SH-SY5Y (cell line): Measurements from ENCODE around the gene HSF4.

Experiments
- GATA2 ChIP-seq: IDR thresholded peaks from 2 replicates; pipeline ENCODE4 v1.6.1; 2011; ENCODE audit warnings: mild to moderate bottlenecking, low read depth, low read length
- GATA3 ChIP-seq: IDR thresholded peaks from 2 replicates; pipeline ENCODE4 v1.6.1; 2011; ENCODE audit warnings: low read depth, mild to moderate bottlenecking, low read length, moderate library complexity

DNA sequence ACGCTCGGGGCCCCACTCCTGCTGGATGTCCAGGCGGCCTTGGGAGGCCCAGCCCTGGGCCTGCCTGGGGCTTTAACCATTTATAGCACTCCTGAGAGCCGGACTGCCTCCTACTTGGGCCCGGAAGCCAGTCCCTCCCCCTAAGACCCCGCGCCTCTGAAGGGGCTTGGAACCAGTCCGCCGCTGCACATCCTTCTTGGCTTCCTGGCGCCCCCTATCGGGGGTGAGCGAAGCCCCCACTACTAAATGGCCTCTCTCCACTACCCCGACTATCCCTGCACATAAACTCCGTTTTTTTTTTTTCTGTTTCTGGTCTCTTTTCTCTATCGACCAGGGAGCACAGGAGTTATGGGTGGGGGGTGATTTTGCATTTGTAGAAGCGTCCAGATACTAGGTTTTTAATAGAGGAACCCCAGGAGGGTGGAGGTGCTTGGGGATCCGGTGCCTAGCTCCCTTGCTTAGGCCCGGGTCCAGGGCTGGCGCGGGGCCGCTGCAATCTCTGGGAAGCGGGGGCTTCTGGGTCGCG is 5.2 kb downstream of the HSF4 start:
- TF ChIP-seq GATA3 = no peak
- TF ChIP-seq GATA2 = no peak
